DMS79 treated with DMSO at 0.1 percent for 48 hours (cell line): ENCODE data around the gene RGS1.
"Not testable (repeated sequence)": the region's sequence is repeated elsewhere in the genome, so short reads cannot be mapped to it uniquely, and the experiment has no call there.

Source experiments
- DNase-seq: peaks from one replicate; lab custom pipeline; 2025; lab: John Stamatoyannopoulos, UW

Gene RGS1

DNA sequence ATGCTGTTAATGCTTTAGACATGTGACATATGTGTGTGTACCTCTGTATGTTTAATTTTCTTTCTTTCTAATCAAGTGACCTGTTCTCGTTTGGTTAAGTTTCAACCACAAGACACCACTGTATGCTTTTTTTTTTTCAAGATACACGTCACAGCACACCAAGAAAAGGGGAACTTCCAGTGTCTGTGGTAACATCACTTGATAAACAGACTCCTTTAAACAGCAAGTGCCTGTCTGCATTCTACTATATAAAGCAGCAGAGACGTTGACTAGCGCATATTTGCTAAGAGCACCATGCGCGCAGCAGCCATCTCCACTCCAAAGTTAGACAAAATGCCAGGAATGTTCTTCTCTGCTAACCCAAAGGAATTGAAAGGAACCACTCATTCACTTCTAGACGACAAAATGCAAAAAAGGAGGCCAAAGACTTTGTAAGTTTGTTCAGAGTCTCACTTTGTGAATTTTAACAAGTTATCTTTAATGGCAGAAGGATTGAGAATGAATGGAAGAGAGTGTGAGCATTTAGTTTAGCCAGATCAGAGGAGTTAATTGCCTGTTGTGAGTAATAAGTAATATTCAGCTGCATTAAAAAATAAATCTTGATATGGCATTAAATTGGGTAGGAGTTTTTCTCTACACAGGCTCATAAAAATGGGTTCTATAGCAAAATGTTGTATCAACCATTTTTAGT is at the start of gene RGS1:
Gene RGS1, plus strand, starts transcription at position 275 of the 691 bp plus-strand sequence. Its CDS starts 20 bp downstream, at position 295.
- DNase-seq = no peak

- DNase-seq = no peak
Observed at GRCh38 chr1:192527111-192527795, 48.3 kb upstream of the RGS1 start.

GRCh38 chr1:192527950-192528349 is 47.6 kb upstream of the RGS1 start:
- DNase-seq = no peak

DNA sequence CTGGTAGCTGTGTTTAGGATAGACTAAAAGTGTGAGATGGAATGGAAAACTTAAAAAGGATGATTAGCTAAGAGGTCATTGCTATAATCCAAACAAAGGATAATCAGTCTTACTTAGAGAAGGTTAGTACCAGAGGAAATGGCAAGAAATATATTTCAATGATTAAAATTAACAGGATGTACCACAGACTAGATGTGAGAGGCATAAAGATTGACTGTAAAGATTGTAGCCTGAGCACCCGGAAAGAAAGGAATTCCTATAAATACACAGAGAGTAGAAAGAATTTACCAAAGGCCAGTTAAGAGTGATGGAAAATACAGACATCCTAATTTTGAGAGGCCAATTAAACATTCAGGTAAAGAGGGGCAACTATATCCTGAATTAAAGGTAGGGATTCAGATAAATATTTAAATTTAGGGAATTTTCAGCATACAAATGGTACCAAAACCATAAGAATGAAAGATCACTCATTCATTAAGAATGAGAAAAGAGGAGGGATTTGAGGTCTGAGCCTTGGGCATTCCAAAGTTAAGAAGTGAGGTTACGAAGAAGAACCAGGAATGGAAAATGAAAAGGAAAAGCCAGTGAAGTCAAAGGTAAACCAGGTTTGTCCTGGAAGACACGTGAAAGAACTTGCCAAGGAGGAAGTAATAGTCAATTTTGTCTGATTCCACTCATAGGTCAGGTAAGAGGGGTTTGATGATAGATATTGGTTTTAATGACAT is 46.4 kb upstream of the RGS1 start:
- DNase-seq = no peak

DNA sequence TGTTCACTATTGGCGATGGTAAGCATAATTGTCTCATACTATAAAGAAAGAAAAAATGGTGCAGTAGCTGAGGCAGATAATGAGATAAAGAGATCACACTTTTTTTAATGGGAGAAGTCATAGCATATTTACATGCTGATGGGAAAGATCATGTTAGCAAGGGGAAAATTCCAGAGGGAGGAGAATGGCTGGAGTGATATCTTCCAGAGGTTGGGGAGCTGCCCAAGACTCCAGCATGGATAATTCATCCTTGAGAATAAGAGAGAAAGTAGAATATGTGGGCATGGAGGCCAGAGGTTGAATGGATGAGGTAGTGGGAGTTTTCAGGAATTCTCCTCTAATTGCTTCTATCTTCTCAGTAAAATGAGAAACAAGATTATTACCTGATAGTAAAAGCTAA is 45.8 kb upstream of the RGS1 start:
- no peak for DNase-seq

DNA sequence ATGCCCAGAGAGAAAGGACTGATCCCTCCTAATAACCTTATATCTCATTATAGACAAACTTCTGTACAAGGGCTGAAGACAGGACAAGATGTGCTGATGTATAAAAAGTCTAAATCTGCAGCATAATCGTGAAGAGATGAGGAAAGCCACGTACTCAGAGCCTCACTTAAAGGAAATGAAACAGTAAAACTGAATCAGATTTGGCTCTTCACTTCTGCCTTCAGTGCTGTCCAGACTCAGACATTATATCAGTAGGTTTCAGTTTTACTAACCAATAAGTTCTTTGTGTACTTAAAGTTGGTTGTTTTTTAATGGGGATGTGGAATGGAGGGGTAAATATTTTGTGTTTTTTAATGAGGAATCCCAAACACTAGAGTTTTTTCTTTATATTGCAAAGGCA is 45.3 kb upstream of the RGS1 start:
- no peak for DNase-seq

GRCh38 chr1:192531037-192531703 is 44.4 kb upstream of the RGS1 start:
- DNase-seq = not testable (repeated sequence)

- no peak for DNase-seq
Observed at GRCh38 chr1:192534666-192535065, 40.9 kb upstream of the RGS1 start.

- no peak for DNase-seq
Observed at GRCh38 chr1:192535916-192536664, 39.5 kb upstream of the RGS1 start.

GRCh38 chr1:192538407-192539296 is 36.9 kb upstream of the RGS1 start:
- no peak for DNase-seq

- DNase-seq = no peak
Observed at GRCh38 chr1:192539297-192540092, 36.1 kb upstream of the RGS1 start.

DNA sequence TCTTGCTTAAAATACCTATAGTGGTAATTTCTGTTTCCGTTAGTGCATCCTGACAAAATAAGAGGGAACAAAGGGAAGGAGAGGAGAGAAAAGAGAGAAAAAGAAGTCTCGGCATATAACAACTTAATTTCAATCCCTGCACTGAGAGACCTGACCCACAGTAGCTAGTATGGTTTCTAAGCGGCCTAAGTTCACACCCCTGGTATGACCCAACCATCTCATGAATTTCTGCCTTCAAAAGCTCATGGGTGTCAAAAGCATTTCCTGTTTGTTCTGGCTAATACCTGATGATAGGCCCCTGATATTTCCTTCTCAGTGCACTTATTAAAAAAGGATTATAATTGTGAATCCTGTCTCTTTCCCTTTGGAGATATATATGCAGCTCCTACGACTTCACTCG is 32.1 kb upstream of the RGS1 start:
- no peak for DNase-seq

- no peak for DNase-seq
Observed at GRCh38 chr1:192545896-192546521, 29.6 kb upstream of the RGS1 start.

- no peak for DNase-seq
Observed at GRCh38 chr1:192546596-192547190, 28.9 kb upstream of the RGS1 start.

DNA sequence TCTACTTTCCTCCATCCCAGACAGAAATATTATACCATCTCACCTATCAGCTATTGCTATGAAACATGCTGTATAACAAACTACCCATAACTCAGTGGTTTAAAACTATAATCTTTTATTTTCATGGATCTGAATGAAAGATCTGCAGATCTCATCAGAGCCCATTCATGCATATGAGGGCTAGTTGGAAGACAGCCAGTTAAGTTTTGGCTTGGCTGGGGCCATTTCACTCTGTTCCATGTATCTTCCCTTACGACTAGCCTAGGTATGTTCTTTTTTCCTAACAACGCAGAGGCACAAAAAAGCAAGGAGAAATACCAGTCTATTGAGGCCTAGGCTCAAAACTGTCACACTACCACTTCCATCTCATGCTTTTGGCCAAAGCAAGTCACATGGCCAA is 28.1 kb upstream of the RGS1 start:
- no peak for DNase-seq

DNA sequence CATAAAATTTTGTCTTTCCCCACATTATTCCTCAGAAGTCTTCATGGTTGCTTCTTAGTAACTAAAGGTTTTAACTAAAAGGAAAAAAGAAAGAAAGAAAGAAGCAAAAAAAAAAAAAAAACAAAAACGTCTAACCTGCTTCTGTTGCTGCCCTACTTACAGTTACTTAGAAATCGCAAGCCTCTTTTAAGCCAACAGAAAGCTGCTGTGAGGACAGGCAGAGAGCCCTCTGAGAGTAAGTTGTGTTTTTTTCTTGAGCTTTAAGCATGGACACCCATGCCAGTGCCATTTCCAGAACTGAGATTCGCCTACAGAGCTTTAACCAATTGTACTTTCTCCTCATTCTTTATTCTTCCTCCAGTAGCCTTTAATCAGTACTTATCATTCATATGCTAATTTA is 25.6 kb upstream of the RGS1 start:
- no peak for DNase-seq

- no peak for DNase-seq
Observed at GRCh38 chr1:192550922-192551534, 24.5 kb upstream of the RGS1 start.

- no peak for DNase-seq
Observed at GRCh38 chr1:192552760-192553191, 22.8 kb upstream of the RGS1 start.

- DNase-seq = no peak
Observed at GRCh38 chr1:192553741-192554140, 21.8 kb upstream of the RGS1 start.
